ENCODE measurements around the gene FOSL2. TPM values are rescaled to one million over a fixed set of nuclear protein-coding genes. Genes with fewer than 3 reads are reported as not detected.

FOSL2 gene
- total RNA-seq, 2 experiments from 2014 or later, result 0.35 to 1.0 TPM

GRCh38 chr2:28343971-28344715, 48.5 kb upstream of the FOSL2 start:
- ChIA-PET POLR2A (no interaction called here), CTCF (ENCODE audit: unreplicated experiment) (no interaction called here)
- H3K36me3 ChIP-seq (ENCODE audit: insufficient read depth, low read length), result no peaks in the 10 kb centered on the region
- BruUV-seq (replicated peaks), result no TSS peak
- H2AFZ ChIP-seq (ENCODE audit: low read length), result no peak overlapping the region
- intact Hi-C loops (cut with micrococcal nuclease; ENCODE audit: unreplicated experiment), result no loop called here
- H3K9me3 ChIP-seq (ENCODE audit: low read length), result no peaks in the 10 kb centered on the region
- no peak for DNase-seq (ENCODE audit: low spot score)
- no peak overlapping the region for H3K27ac ChIP-seq (ENCODE audit: low read depth, low read length, poor library complexity, severe bottlenecking)
- no peak overlapping the region for H3K4me2 ChIP-seq (ENCODE audit: low read length)
- no peaks in the 10 kb centered on the region for H3K79me2 ChIP-seq (ENCODE audit: insufficient read depth, low read depth, low read length)
- H3K9me2 ChIP-seq (ENCODE audit: insufficient read depth, low read length), result no peaks in the 10 kb centered on the region
- H3K4me1 ChIP-seq (ENCODE audit: insufficient read depth, low read length, poor library complexity, severe bottlenecking), result no peaks in the 10 kb centered on the region
- TF ChIP-seq CTCF (conservative IDR thresholded peaks at IDR 0.05; ENCODE audit: low read length) (no peak), EZH2phosphoT487 (IDR thresholded peaks at IDR 0.05; ENCODE audit: borderline replicate concordance, low read depth, low read length) (no peak)
- H3K4me3 ChIP-seq (ENCODE audit: low read depth, low read length, poor library complexity, severe bottlenecking), result no peak overlapping the region
- no peaks in the 10 kb centered on the region for H4K20me1 ChIP-seq (ENCODE audit: insufficient read depth, low read length)

- Histone ChIP-seq H3K4me3 (ENCODE audit: low read depth, low read length, poor library complexity, severe bottlenecking) (no peak overlapping the region), H3K27ac (ENCODE audit: low read depth, low read length, poor library complexity, severe bottlenecking) (no peak overlapping the region), H3K79me2 (ENCODE audit: insufficient read depth, low read depth, low read length) (no peaks in the 10 kb centered on the region), H3K36me3 (ENCODE audit: insufficient read depth, low read length) (no peaks in the 10 kb centered on the region), H4K20me1 (ENCODE audit: insufficient read depth, low read length) (no peaks in the 10 kb centered on the region), H3K4me1 (ENCODE audit: insufficient read depth, low read length, poor library complexity, severe bottlenecking) (no peaks in the 10 kb centered on the region), H3K9me3 (ENCODE audit: low read length) (no peaks in the 10 kb centered on the region), H3K4me2 (ENCODE audit: low read length) (no peak overlapping the region), H2AFZ (ENCODE audit: low read length) (no peak overlapping the region), H3K9me2 (ENCODE audit: insufficient read depth, low read length) (no peaks in the 10 kb centered on the region)
- ChIA-PET POLR2A (interaction anchor here (0.6 kb wide), 1 partner anchor 45 kb away, joined by 4 read pairs; no protein-coding TSS in a partner anchor), CTCF (ENCODE audit: unreplicated experiment) (no interaction called here)
- intact Hi-C loops (cut with micrococcal nuclease; ENCODE audit: unreplicated experiment), result no loop called here
- no TSS peak for BruUV-seq (replicated peaks)
- TF ChIP-seq EZH2phosphoT487 (IDR thresholded peaks at IDR 0.05; ENCODE audit: borderline replicate concordance, low read depth, low read length) (no peak), CTCF (conservative IDR thresholded peaks at IDR 0.05; ENCODE audit: low read length) (no peak)
- no peak for DNase-seq (ENCODE audit: low spot score)
Measured at GRCh38 chr2:28344756-28345373, 47.8 kb upstream of the FOSL2 start.

- no peak overlapping the region for H3K27ac ChIP-seq (ENCODE audit: low read depth, low read length, poor library complexity, severe bottlenecking)
- CTCF ChIA-PET (ENCODE audit: unreplicated experiment), result no interaction called here
- no peaks in the 10 kb centered on the region for H4K20me1 ChIP-seq (ENCODE audit: insufficient read depth, low read length)
- H3K4me3 ChIP-seq (ENCODE audit: low read depth, low read length, poor library complexity, severe bottlenecking), result no peak overlapping the region
- intact Hi-C loops (cut with micrococcal nuclease; ENCODE audit: unreplicated experiment), result no loop called here
- H3K36me3 ChIP-seq (ENCODE audit: insufficient read depth, low read length), result no peaks in the 10 kb centered on the region
- BruUV-seq (replicated peaks), result no TSS peak
- POLR2A ChIA-PET, result interaction anchor here (0.6 to 0.7 kb wide), 2 partner anchors 23 to 44 kb away, joined by 3 to 4 read pairs; no protein-coding TSS in a partner anchor
- H2AFZ ChIP-seq (ENCODE audit: low read length), result no peak overlapping the region
- H3K9me2 ChIP-seq (ENCODE audit: insufficient read depth, low read length), result no peaks in the 10 kb centered on the region
- TF ChIP-seq CTCF (conservative IDR thresholded peaks at IDR 0.05; ENCODE audit: low read length) (no peak), EZH2phosphoT487 (IDR thresholded peaks at IDR 0.05; ENCODE audit: borderline replicate concordance, low read depth, low read length) (no peak)
- DNase-seq (ENCODE audit: low spot score), result no peak
- H3K9me3 ChIP-seq (ENCODE audit: low read length), result no peaks in the 10 kb centered on the region
- no peak overlapping the region for H3K4me2 ChIP-seq (ENCODE audit: low read length)
- no peaks in the 10 kb centered on the region for H3K4me1 ChIP-seq (ENCODE audit: insufficient read depth, low read length, poor library complexity, severe bottlenecking)
- H3K79me2 ChIP-seq (ENCODE audit: insufficient read depth, low read depth, low read length), result no peaks in the 10 kb centered on the region
Measured at GRCh38 chr2:28345619-28346018, 47.0 kb upstream of the FOSL2 start.
